Chondrocyte (in vitro differentiated cells): ENCODE measurements around the gene AVL9. TPM values are rescaled to one million over a fixed set of nuclear protein-coding genes. Genes with fewer than 3 reads are reported as not detected.
"Not testable (repeated sequence)": the region's sequence is repeated elsewhere in the genome, so short reads cannot be mapped to it uniquely, and the experiment has no call there.

Source experiments
- DNase-seq: peaks from one replicate; pipeline ENCODE4 v3.0.0; 2021; ENCODE audit warnings: mixed read lengths, low spot score
- H3K27ac Mint-ChIP-seq: one replicate; pipeline ENCODE4 v1.8.0; 2021; ENCODE audit warnings: mild to moderate bottlenecking, moderate library complexity, mixed read lengths; ENCODE audit not compliant: unreplicated experiment
- H3K27me3 Mint-ChIP-seq: 2 replicates; pipeline ENCODE4 v1.8.0; 2021; ENCODE audit warnings: low read depth, mixed read lengths
- H3K36me3 Mint-ChIP-seq: 2 replicates; pipeline ENCODE4 v1.8.0; 2021; ENCODE audit warnings: low read depth, mixed read lengths
- H3K4me1 Mint-ChIP-seq: 2 replicates; pipeline ENCODE4 v1.8.0; 2021; ENCODE audit warnings: low read depth, mild to moderate bottlenecking, mixed read lengths
- H3K4me3 Mint-ChIP-seq: one replicate; pipeline ENCODE4 v1.8.0; 2021; ENCODE audit warnings: mild to moderate bottlenecking, moderate library complexity, mixed read lengths; ENCODE audit not compliant: unreplicated experiment
- H3K9me3 Mint-ChIP-seq: 2 replicates; pipeline ENCODE4 v1.8.0; 2021; ENCODE audit warnings: low read depth, mixed read lengths
- total RNA-seq: library from RNA; stranded (reverse); gene quantifications from 3 replicates; pipeline ENCODE4 v1.2.1, GENCODE V29; 2021
- TF ChIP-seq, protein P1 (sequence below): fragments of 200-600 bp; sonication (generic); IDR thresholded peaks from 2 replicates; pipeline ENCODE4 v1.5.0; 2021; ENCODE audit warnings: antibody characterized with exemption, mild to moderate bottlenecking, moderate library complexity

The AVL9 gene
- total RNA-seq, 1 donor from 2014 or later: 30.4 TPM

DNA sequence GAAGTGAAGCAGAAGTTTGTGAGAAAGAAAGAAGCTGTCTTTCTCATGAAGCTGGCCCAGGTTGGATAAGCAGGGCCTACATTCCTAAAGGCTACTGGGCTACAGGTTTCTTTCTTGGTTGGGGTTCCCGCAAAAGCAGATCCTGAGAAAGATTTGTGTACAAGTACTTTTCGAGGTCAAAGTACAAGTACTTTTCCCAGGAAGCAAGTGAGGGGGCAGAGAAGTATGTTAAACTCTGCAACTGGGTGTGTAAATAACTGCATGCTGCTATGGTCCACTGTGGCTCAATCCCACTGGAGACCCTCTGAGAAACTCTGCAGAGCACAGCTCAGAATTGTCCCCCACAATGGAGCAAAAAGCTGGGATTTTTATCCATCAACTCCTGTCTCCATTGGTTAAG is 33.8 kb upstream of the AVL9 start:
- TF ChIP-seq, protein P1, sequence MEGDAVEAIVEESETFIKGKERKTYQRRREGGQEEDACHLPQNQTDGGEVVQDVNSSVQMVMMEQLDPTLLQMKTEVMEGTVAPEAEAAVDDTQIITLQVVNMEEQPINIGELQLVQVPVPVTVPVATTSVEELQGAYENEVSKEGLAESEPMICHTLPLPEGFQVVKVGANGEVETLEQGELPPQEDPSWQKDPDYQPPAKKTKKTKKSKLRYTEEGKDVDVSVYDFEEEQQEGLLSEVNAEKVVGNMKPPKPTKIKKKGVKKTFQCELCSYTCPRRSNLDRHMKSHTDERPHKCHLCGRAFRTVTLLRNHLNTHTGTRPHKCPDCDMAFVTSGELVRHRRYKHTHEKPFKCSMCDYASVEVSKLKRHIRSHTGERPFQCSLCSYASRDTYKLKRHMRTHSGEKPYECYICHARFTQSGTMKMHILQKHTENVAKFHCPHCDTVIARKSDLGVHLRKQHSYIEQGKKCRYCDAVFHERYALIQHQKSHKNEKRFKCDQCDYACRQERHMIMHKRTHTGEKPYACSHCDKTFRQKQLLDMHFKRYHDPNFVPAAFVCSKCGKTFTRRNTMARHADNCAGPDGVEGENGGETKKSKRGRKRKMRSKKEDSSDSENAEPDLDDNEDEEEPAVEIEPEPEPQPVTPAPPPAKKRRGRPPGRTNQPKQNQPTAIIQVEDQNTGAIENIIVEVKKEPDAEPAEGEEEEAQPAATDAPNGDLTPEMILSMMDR: no peak
- Mint-ChIP-seq H3K4me1 (peaks cover 12% of the 10 kb centered on the region), H3K36me3 (no peaks in the 10 kb centered on the region), H3K27me3 (no peaks in the 10 kb centered on the region), H3K4me3 (no peak overlapping the region), H3K27ac (no peak overlapping the region), H3K9me3 (no peaks in the 10 kb centered on the region)
- DNase-seq: no peak

DNA sequence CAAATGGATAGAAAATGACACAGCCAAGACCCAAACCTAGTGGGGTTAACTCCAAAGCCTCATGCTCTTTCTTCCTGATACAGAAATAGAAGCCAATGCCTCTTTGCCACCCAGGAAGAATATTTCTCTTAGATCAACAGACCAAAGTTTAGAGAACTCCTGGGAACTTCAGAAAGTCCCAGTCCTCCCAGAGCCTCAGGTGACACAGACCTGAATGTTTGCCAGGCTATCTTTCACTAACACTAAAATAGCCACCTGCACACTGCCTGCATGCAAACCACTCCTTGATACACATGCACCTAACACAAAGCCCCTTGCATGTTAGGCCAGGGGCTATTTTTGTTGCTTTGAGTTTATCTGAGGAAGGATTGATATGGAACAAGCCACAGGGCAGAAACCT is 32.8 kb upstream of the AVL9 start:
- Mint-ChIP-seq H3K4me1 (peaks cover 12% of the 10 kb centered on the region), H3K27me3 (no peaks in the 10 kb centered on the region), H3K4me3 (no peak overlapping the region), H3K9me3 (no peaks in the 10 kb centered on the region), H3K36me3 (no peaks in the 10 kb centered on the region), H3K27ac (no peak overlapping the region)
- TF ChIP-seq, protein P1: no peak
- no peak for DNase-seq

GRCh38 chr7:32462977-32463376 is 32.3 kb upstream of the AVL9 start:
- Mint-ChIP-seq H3K4me1 (peaks cover 12% of the 10 kb centered on the region), H3K36me3 (no peaks in the 10 kb centered on the region), H3K27ac (no peak overlapping the region), H3K27me3 (no peaks in the 10 kb centered on the region), H3K4me3 (no peak overlapping the region), H3K9me3 (no peaks in the 10 kb centered on the region)
- TF ChIP-seq, protein P1: no peak
- DNase-seq: no peak

- not testable (repeated sequence) for H3K36me3 Mint-ChIP-seq, DNase-seq, H3K4me3 Mint-ChIP-seq, H3K27me3 Mint-ChIP-seq, H3K27ac Mint-ChIP-seq, H3K9me3 Mint-ChIP-seq
- peaks cover 12% of the 10 kb centered on the region for H3K4me1 Mint-ChIP-seq
Observed at GRCh38 chr7:32464641-32465416, 30.5 kb upstream of the AVL9 start.

DNA sequence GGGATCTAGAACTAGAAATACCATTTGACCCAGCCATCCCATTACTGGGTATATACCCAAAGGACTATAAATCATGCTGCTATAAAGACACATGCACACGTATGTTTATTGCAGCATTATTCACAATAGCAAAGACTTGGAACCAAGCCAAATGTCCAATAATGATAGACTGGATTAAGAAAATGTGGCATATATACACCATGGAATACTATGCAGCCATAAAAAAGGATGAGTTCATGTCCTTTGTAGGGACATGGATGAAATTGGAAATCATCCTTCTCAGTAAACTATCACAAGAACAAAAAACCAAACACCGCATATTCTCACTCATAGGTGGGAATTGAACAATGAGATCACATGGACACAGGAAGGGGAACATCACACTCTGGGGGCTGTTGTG is 25.3 kb upstream of the AVL9 start:
- not testable (repeated sequence) for H3K36me3 Mint-ChIP-seq, H3K27ac Mint-ChIP-seq, H3K4me3 Mint-ChIP-seq, H3K9me3 Mint-ChIP-seq, H3K27me3 Mint-ChIP-seq, DNase-seq
- H3K4me1 Mint-ChIP-seq: peaks cover 17% of the 10 kb centered on the region

DNA sequence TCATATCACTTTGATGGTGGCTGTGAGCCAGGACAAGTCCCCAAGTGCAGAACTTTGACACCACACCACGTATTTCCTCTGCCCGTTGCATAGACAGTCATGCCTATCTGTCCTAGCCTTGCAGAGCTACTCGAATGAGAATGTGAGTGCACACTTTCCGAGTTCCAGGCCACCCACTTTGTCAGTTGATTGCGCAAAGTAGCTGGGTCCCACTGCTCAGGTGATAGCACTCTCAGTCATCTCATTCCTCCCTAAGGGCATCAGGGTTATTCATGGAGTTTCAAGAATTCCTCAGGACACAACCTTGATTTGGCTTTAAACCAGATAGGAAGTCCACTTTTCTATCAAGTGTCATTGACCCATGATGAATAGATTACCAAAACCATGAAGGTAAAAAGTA is 24.4 kb upstream of the AVL9 start:
- Mint-ChIP-seq H3K4me1 (peaks cover 24% of the 10 kb centered on the region), H3K4me3 (no peak overlapping the region), H3K27ac (no peak overlapping the region), H3K27me3 (no peaks in the 10 kb centered on the region), H3K36me3 (no peaks in the 10 kb centered on the region), H3K9me3 (no peaks in the 10 kb centered on the region)
- TF ChIP-seq, protein P1: no peak
- DNase-seq: no peak
